HEK293 (cell line): Measurements from ENCODE around the gene PKD2.

ENCODE experiments used
- CTCF ChIA-PET: fragments of 350-600 bp; formaldehyde crosslinking; extraction: SDS; loops from one replicate; lab custom pipeline; 2021; ENCODE audit warnings: antibody characterized with exemption; lab: Yijun Ruan, JAX
- POLR2A ChIA-PET: fragments of 300-600 bp; formaldehyde crosslinking; extraction: SDS; loops from one replicate; lab custom pipeline; 2020; ENCODE audit warnings: antibody characterized with exemption, inconsistent platforms; lab: Yijun Ruan, JAX
- H3K27ac ChIP-seq: fragments of 200-500 bp; sonication (Bioruptor generic); 2 replicates; pipeline ENCODE4 v1.5.1; 2014; ENCODE audit warnings: low read depth, low read length, control low read depth, inconsistent platforms; ENCODE audit errors: extremely low read depth
- H3K36me3 ChIP-seq, 2 experiments: fragments of 200-500 bp in 1 of 2; sonication (Bioruptor generic) in 1 of 2; 1 replicate in 1 of 2; 2 replicates in 1 of 2; pipeline ENCODE4 v1.5.1; 2014 to 2017; ENCODE audit warnings: inconsistent platforms in 2 of 2, low read length in 2 of 2; ENCODE audit not compliant: control insufficient read depth in 2 of 2, insufficient read depth in 1 of 2
- H3K4me1 ChIP-seq: fragments of 200-500 bp; sonication (Bioruptor generic); 2 replicates; pipeline ENCODE4 v1.5.1; 2014; ENCODE audit warnings: mild to moderate bottlenecking, low read length, inconsistent platforms; ENCODE audit not compliant: control insufficient read depth, insufficient read depth
- H3K4me3 ChIP-seq: 2 replicates; pipeline ENCODE4 v1.5.1; 2011; ENCODE audit warnings: low read depth, mild to moderate bottlenecking, control low read depth, low read length, moderate library complexity
- H3K9me3 ChIP-seq: fragments of 200-500 bp; sonication (Bioruptor generic); 2 replicates; pipeline ENCODE4 v1.5.1; 2014; ENCODE audit warnings: low read depth, low read length, inconsistent platforms; ENCODE audit not compliant: control insufficient read depth, insufficient read depth
- BCL11A ChIP-seq: fragments of 450-650 bp; formaldehyde crosslinking; IDR thresholded peaks from 2 replicates; pipeline ENCODE4 v1.5.1; 2016; ENCODE audit warnings: low read depth, missing biosample characterization, missing genetic modification characterization
- KLF7 ChIP-seq: fragments of 450-650 bp; formaldehyde crosslinking; IDR thresholded peaks from 2 replicates; pipeline ENCODE4 v1.5.1; 2016; ENCODE audit warnings: missing biosample characterization, missing genetic modification characterization, borderline replicate concordance
- KLF8 ChIP-seq: fragments of 450-650 bp; formaldehyde crosslinking; IDR thresholded peaks from 2 replicates; pipeline ENCODE4 v1.5.1; 2016; ENCODE audit warnings: missing biosample characterization, missing genetic modification characterization
- PRDM2 ChIP-seq: fragments of 450-650 bp; formaldehyde crosslinking; IDR thresholded peaks from 2 replicates; pipeline ENCODE4 v1.5.1; 2016; ENCODE audit warnings: missing biosample characterization, missing genetic modification characterization, borderline replicate concordance
- PRDM4 ChIP-seq: fragments of 450-650 bp; formaldehyde crosslinking; IDR thresholded peaks from 2 replicates; pipeline ENCODE4 v1.5.1; 2017; ENCODE audit warnings: missing biosample characterization, missing genetic modification characterization
- SP7 ChIP-seq: fragments of 450-650 bp; formaldehyde crosslinking; IDR thresholded peaks from 2 replicates; pipeline ENCODE4 v1.5.1; 2016; ENCODE audit warnings: missing biosample characterization, missing genetic modification characterization
- ZNF121 ChIP-seq: fragments of 450-650 bp; formaldehyde crosslinking; IDR thresholded peaks from 2 replicates; pipeline ENCODE4 v1.5.1; 2016; ENCODE audit warnings: missing biosample characterization, missing genetic modification characterization
- ZNF18 ChIP-seq: fragments of 450-650 bp; formaldehyde crosslinking; IDR thresholded peaks from 2 replicates; pipeline ENCODE4 v1.5.1; 2016; ENCODE audit warnings: missing biosample characterization, missing genetic modification characterization
- ZNF223 ChIP-seq: fragments of 450-650 bp; formaldehyde crosslinking; IDR thresholded peaks from 2 replicates; pipeline ENCODE4 v1.5.1; 2016; ENCODE audit warnings: missing biosample characterization, missing genetic modification characterization
- ZNF280C ChIP-seq: fragments of 450-650 bp; formaldehyde crosslinking; IDR thresholded peaks from 2 replicates; pipeline ENCODE4 v1.5.1; 2016; ENCODE audit warnings: missing biosample characterization, missing genetic modification characterization
- ZNF335 ChIP-seq: fragments of 450-650 bp; formaldehyde crosslinking; conservative IDR thresholded peaks from 2 replicates; pipeline ENCODE4 v1.5.1; 2016; ENCODE audit warnings: missing biosample characterization, missing genetic modification characterization
- ZNF341 ChIP-seq: fragments of 450-650 bp; formaldehyde crosslinking; IDR thresholded peaks from 2 replicates; pipeline ENCODE4; 2016; ENCODE audit warnings: low read depth, missing biosample characterization, missing genetic modification characterization
- ZNF394 ChIP-seq: fragments of 450-650 bp; formaldehyde crosslinking; IDR thresholded peaks from 2 replicates; pipeline ENCODE4 v1.5.1; 2016; ENCODE audit warnings: missing biosample characterization, missing genetic modification characterization, mild to moderate bottlenecking, moderate library complexity, borderline replicate concordance
- ZNF404 ChIP-seq: fragments of 450-650 bp; formaldehyde crosslinking; IDR thresholded peaks from 2 replicates; pipeline ENCODE4 v1.5.1; 2017; ENCODE audit warnings: missing biosample characterization, missing genetic modification characterization
- ZNF449 ChIP-seq: fragments of 450-650 bp; formaldehyde crosslinking; IDR thresholded peaks from 2 replicates; pipeline ENCODE4 v1.5.1; 2017; ENCODE audit warnings: missing biosample characterization, mild to moderate bottlenecking, missing genetic modification characterization, moderate library complexity
- ZNF585B ChIP-seq: fragments of 450-650 bp; formaldehyde crosslinking; IDR thresholded peaks from 2 replicates; pipeline ENCODE4 v1.5.1; 2016; ENCODE audit warnings: missing biosample characterization, missing genetic modification characterization
- ZNF791 ChIP-seq: fragments of 450-650 bp; formaldehyde crosslinking; IDR thresholded peaks from 2 replicates; pipeline ENCODE4 v1.5.1; 2016; ENCODE audit warnings: missing biosample characterization, missing genetic modification characterization
- ZNF792 ChIP-seq: fragments of 450-650 bp; formaldehyde crosslinking; IDR thresholded peaks from 2 replicates; pipeline ENCODE4 v1.5.1; 2016; ENCODE audit warnings: missing biosample characterization, missing genetic modification characterization

Gene PKD2

GRCh38 chr4:87982036-87982435, 25.4 kb upstream of the PKD2 start:
- Histone ChIP-seq H3K4me1 (no peaks in the 10 kb centered on the region), H3K9me3 (no peaks in the 10 kb centered on the region), H3K4me3 (no peak overlapping the region), H3K27ac (no peak overlapping the region), H3K36me3 (no peaks in the 10 kb centered on the region)
- POLR2A ChIA-PET, result no interaction called here
- TF ChIP-seq ZNF404 (no peak), ZNF585B (tag by site-specific recombination) (no peak), KLF8 (tag by site-specific recombination) (no peak), ZNF121 (no peak), BCL11A (tag by site-specific recombination) (no peak), ZNF223 (tag by site-specific recombination) (no peak), ZNF341 (tag by site-specific recombination) (no peak), PRDM2 (tag by site-specific recombination) (no peak), ZNF449 (no peak)
- TF ChIP-seq, all 188 proteins: peak for 0
- CTCF ChIA-PET, result no interaction called here

- ChIA-PET POLR2A (no interaction called here), CTCF (no interaction called here)
- Histone ChIP-seq H3K27ac (no peak overlapping the region), H3K4me3 (no peak overlapping the region), H3K9me3 (no peaks in the 10 kb centered on the region), H3K4me1 (no peaks in the 10 kb centered on the region), H3K36me3 (no peaks in the 10 kb centered on the region)
- no peak for TF ChIP-seq SP7 (tag by site-specific recombination)
- no peak for TF ChIP-seq ZNF394
Measured at GRCh38 chr4:87982446-87983010, 24.9 kb upstream of the PKD2 start.

- POLR2A ChIA-PET, result no interaction called here
- Histone ChIP-seq H3K27ac (no peak overlapping the region), H3K9me3 (no peaks in the 10 kb centered on the region), H3K4me3 (no peak overlapping the region), H3K36me3 (no peaks in the 10 kb centered on the region), H3K4me1 (no peaks in the 10 kb centered on the region)
- CTCF ChIA-PET, result interaction anchor here (0.7 kb wide), 1 partner anchor 286 kb away, joined by 3 read pairs; no protein-coding TSS in a partner anchor
- TF ChIP-seq ZNF335 (tag by site-specific recombination), result no peak
- no peak for TF ChIP-seq KLF7 (tag by site-specific recombination)
- TF ChIP-seq BCL11A (tag by site-specific recombination), result no peak
- TF ChIP-seq PRDM4 (tag by site-specific recombination), result no peak
- TF ChIP-seq ZNF792 (tag by site-specific recombination), result no peak
- no peak for TF ChIP-seq ZNF223 (tag by site-specific recombination)
- TF ChIP-seq ZNF791, result no peak
- no peak for TF ChIP-seq ZNF280C (tag by site-specific recombination)
- no peak for TF ChIP-seq ZNF18
Measured at GRCh38 chr4:87983996-87984395, 23.4 kb upstream of the PKD2 start.
